Measurements from ENCODE around the gene TMEM87B.
"Not testable (repeated sequence)": the region's sequence is repeated elsewhere in the genome, so short reads cannot be mapped to it uniquely, and the experiment has no call there.

Gene TMEM87B

DNA sequence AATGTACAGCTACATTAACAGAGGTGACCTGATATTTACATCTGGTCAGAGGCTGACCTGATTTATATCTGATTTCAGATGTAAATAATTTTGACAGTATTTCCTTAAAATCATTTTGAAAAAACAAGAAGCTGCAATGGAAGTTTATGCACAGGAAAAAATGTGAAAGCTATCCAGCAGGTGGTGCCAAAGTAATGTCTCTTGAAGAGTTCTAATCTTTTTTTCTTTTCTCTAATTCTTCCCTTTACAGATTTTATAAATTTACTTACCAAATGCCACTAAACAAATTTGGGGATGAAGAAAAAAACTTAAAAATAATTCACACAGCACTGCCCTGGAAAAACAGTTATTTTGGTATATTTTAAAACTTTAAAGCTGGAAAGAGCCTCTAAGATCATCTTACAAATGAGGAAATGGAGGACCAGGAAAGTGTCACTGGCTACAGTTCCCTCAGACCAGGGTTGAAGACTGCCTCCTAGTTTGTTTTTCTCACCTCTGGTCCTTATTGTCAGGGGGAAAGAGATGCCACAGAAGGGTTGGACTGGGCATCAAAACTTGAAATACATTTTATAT lies 66.7 kb downstream of the TMEM87B start:
- DNase-seq (ENCODE audit: low read depth) = no peak

DNA sequence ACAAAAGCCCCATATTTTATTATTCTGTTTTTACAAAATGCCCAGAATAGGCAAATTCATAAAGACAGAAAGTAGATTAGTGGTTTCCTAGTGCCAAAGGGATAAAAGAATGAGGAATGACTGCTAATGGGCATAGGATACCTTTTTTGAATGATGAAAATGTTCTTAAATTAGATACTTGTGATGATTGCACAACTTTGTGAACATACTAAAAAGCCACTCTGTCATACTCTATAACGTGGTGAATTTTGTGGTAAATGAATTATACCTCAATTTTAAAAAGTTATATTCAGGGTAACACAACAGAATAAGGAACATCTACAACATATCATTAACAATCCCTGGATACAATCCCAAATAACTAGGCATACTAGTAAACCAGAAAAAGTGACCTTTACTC lies 74.0 kb downstream of the TMEM87B start:
- no peak for DNase-seq (ENCODE audit: low read depth)

DNA sequence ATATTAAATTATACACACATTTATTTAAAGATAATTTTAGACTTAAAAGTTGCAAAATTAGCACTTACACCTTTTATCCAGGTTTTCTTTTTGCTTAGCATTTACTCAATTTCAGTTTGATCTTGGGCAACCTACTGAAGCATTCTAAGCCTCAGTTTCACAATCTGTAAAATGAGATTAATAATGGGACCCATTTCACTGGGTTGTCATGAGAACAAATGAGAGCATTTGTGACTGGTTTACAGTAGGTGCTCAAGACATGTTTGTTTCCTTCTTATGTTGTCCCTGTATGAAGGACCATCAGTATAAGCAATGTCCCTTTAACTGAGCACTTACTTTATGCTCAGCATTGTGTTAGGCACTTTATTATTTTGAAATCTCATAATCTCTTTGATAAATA lies 78.3 kb downstream of the TMEM87B start:
- DNase-seq (ENCODE audit: low read depth) = no peak

DNA sequence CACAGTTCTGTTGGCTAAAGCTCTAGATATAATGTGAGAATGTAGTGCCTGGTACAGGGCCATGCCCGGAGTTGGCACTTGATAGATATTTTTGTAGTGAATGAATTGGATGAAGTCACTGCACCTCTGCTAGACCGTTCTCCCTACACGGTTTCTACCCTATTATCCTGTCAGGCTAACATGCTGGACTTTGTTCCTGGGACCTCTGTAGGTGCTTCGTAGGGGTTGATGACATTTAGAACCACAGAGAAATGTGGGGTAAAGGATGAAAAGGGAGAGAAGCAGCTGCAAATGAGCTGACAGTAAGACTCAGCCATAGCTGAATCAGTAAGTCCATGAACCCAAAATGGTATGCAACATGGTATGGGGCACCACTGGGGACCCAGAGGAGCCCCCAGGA lies 79.1 kb downstream of the TMEM87B start:
- no peak for DNase-seq (ENCODE audit: low read depth)

- no peak for DNase-seq (ENCODE audit: low read depth)
These were observed 81.0 kb downstream of the TMEM87B start for GRCh38 chr2:112136096-112136495.

- no peak for DNase-seq (ENCODE audit: low read depth)
These were observed 82.6 kb downstream of the TMEM87B start for GRCh38 chr2:112137516-112138158.

DNA sequence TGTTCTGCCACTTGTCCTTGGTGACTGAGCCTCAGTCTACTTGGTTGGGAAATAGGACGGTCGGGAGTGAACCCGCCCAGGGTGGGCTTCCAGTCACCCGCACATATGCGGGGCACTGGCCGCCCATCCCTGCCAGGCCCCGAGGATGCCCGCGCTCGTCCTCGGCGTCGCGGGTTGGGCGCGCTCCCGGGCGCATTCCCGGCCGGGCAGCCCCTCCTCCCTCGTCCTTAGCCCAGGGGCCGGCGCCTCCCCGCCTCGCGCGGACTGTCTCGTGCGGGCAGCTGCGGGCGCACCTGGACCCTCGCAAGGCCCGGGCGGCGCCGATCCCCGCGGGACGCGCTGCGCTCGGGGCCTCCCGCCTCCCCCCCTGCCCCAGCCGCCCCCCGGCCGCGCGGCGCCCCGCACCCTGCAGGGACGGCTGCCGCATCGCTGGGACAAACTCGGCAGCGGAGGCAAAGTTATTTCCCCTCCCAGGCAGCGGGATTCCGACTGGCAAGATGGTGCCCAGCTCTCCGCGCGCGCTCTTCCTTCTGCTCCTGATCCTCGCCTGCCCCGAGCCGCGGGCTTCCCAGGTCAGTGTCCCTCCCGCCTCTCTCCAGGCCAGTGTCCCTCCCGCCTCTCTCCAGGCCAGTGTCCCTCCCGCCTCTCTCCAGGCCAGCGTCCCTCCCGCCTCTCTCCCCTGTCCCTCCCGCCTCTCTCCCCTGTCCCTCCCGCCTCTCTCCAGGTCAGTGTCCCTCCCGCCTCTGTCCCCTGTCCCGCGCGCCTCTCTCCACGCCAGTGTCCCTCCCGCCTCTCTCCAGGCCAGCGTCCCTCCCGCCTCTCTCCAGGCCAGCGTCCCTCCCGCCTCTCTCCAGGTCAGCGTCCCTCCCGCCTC lies 83.3 kb downstream of the TMEM87B start, which contains the start of gene FBLN7:
Gene FBLN7 (plus strand): TSS at position 227 of the 874 bp plus-strand sequence. CDS start 271 bp downstream, at position 498.
- no peak for DNase-seq (ENCODE audit: low read depth)

DNA sequence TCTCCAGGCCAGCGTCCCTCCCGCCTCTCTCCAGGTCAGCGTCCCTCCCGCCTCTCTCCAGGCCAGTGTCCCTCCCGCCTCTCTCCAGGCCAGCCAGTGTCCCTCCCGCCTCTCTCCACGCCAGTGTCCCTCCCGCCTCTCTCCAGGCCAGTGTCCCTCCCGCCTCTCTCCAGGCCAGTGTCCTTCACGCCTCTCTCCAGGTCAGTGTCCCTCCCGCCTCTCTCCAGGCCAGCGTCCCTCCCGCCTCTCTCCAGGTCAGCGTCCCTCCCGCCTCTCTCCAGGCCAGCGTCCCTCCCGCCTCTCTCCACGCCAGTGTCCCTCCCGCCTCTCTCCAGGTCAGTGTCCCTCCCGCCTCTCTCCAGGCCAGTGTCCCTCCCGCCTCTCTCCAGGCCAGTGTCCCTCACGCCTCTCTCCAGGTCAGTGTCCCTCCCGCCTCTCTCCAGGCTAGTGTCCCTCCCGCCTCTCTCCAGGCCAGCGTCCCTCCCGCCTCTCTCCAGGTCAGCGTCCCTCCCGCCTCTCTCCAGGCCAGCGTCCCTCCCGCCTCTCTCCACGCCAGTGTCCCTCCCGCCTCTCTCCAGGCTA lies 84.1 kb downstream of the TMEM87B start:
- DNase-seq (ENCODE audit: low read depth) = not testable (repeated sequence)

- DNase-seq (ENCODE audit: low read depth) = not testable (repeated sequence)
These were observed 84.7 kb downstream of the TMEM87B start for GRCh38 chr2:112139661-112140204.

DNA sequence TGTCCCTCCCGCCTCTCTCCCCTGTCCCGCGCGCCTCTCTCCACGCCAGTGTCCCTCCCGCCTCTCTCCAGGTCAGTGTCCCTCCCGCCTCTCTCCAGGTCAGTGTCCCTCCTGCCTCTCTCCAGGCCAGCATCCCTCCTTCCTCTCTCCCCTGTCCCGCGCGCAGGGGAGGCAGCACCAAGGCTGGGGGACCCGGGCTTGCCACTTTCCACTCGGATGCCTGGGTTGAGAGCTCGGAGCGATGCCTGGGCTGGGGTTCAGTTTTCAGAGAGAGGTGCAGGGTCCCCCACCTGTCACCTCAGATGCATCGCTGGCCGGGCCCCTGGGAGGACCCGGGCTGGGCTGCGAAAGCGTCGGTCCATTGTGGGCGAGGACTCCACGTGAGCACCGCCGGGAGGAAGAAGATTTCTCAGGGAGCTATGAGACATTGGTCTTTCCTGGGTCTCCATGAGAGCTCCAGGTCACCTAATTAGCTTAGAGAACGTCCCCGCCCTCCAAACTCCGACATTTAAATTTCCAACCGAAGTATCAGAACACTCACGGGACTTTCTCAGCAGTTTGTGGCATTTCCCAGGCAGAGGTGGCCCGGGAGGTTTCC lies 85.2 kb downstream of the TMEM87B start:
- DNase-seq (ENCODE audit: low read depth) = no peak

DNA sequence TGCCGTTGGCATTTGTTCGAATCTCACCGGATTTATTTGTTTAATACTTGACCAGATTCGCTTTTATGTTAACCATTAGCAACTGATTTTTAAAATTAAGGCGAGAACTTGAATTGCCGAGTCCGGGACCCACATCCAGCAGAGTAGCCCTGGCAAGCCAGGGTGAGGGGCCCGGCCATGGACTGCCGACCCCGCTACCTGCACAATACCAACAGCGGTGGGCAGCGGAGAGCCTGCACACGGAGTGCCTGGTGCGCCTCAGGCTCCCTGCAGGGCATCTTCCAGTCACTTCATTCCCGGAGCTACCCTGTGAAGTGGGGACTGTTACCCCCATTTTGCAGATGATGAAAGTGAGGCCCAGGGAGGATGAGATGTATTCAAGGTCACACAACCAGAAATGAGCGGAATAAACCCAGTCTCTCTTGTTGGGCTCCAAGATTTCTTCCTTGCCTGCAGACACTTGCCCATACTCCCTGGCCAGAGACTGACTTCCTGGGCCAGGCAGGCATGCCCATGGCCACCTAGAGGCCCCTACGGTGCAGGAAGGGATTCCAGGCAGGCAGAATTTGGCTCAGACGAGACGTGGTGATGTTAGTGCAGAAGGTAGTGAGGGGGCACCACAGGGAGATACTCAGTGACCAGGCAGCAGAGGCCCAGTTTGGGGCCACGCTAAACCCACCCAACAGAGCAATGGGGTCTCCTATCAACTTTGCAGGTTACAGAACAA lies 86.0 kb downstream of the TMEM87B start:
- DNase-seq (ENCODE audit: low read depth) = no peak

GRCh38 chr2:112141626-112142007 lies 86.5 kb downstream of the TMEM87B start:
- no peak for DNase-seq (ENCODE audit: low read depth)

DNA sequence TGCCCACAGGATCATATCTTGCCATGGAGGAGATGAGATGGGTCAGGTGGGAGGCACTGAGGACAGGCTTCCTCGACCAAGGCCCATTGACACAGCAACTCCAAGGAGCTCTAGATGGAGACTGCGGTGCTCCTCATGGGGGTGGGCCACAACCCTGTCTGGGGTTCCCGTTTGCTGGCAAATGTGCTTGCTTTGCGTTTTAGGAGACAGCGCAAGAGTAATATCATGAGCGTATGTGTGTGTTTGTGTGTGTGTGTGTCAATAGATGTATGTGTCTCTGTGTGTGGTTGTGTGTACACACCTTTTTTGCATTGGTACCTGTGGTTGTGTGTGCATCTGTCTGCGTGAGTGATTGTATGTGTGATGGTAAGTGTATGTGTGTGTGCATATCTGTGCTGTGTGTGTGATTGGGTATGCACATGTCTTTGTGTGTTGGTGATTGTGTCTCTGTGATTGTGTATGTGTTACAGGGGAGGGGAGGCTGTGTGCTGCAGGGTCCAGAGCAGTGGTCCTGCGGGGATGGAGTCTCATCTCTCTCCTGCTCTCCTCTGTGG lies 87.5 kb downstream of the TMEM87B start:
- DNase-seq (ENCODE audit: low read depth) = no peak

GRCh38 chr2:112143150-112143549 lies 88.1 kb downstream of the TMEM87B start:
- no peak for DNase-seq (ENCODE audit: low read depth)

GRCh38 chr2:112144966-112145365 lies 89.9 kb downstream of the TMEM87B start:
- no peak for DNase-seq (ENCODE audit: low read depth)

- DNase-seq (ENCODE audit: low read depth) = no peak
These were observed 92.5 kb downstream of the TMEM87B start for GRCh38 chr2:112147382-112148168.

- DNase-seq (ENCODE audit: low read depth) = no peak
These were observed 93.4 kb downstream of the TMEM87B start for GRCh38 chr2:112148477-112148876.

DNA sequence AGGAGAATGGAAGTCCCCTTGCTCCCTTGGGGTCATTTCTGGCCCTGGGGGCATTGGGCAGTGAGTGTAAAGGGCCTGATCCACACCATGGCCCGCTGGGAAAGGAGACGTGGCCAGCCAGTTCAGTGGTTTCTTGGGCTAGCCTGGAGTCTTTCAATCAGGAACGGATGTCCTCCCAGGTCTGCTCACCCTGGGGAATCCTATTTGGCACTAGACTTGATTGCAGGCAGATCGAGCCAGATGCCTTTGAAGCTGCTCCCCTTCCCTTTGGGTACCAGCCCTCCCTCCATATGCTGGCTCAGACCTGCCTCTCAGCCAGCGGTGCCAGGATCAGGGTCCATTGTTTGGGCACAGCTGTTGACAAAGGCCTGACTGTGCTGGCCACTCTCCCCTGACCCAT lies 94.1 kb downstream of the TMEM87B start:
- no peak for DNase-seq (ENCODE audit: low read depth)

GRCh38 chr2:112149866-112150435 lies 94.9 kb downstream of the TMEM87B start:
- DNase-seq (ENCODE audit: low read depth) = no peak

DNA sequence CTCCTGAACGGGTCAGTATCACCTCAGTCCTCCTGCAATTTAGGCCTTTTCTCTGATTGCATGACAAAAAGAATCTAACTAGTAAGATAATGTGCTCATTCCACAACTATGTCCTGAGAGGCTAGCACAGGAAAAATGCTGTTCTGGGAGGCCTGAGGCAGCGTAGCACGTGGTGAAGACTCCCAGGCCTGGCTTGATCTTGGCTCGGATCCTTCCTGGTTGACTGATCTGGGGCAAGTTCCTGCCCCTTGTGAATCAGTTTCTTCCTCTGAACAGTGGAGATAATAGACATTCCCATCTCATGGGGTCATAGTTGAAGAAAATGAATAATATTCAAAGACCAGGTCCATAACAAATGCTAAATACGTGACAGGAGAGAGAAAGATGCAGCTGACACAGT lies 95.4 kb downstream of the TMEM87B start:
- DNase-seq (ENCODE audit: low read depth) = no peak

Data from stimulated activated CD8-positive, alpha-beta memory T cell treated with anti-CD3 and anti-CD28 coated beads, Interleukin-7, amount 100 ng/mL, for 24 hours (primary cell).